Right lobe of liver (tissue), 4 donors: Measurements from ENCODE around the gene FUT2.

ENCODE experiments used
- CTCF ChIP-seq, 4 donors: fragments of 200-600 bp in 3 of 4; fragments of 450-650 bp in 1 of 4; IDR thresholded peaks; one replicate each; pipeline versions ENCODE4 v1.5.1 to v1.8.0; 2016 to 2022; ENCODE audit warnings: antibody characterized with exemption in 4 of 4, mild to moderate bottlenecking in 2 of 4
- POLR2A ChIP-seq: fragments of 450-650 bp; IDR thresholded peaks from one replicate; pipeline ENCODE4 v1.6.1; 2017; ENCODE audit warnings: antibody characterized with exemption, mild to moderate bottlenecking
- donor health status: DM: no; HTN: no; CAD: no.
- donor health status: DM: no; HTN: no; CAD: no.
- donor health status: DM: no; HTN: yes; CAD: no.

GRCh38 chr19:48719263-48720171 lies 23.7 kb downstream of the FUT2 start, which contains the start of gene MAMSTR:
- no peak for TF ChIP-seq CTCF (IDR thresholded peaks at IDR 0.05)
- TF ChIP-seq POLR2A = no peak
